Mesenchymal stem cell (in vitro differentiated cells and primary cell): Measurements from ENCODE around the gene OSBPL2.

ENCODE experiments used
- DNase-seq: peaks from one replicate; pipeline ENCODE4 v3.0.0-alpha.2; 2013
- H2AFZ ChIP-seq: one replicate; pipeline ENCODE4 v1.6.1; 2013; ENCODE audit warnings: low read depth, mild to moderate bottlenecking, control low read depth, inconsistent platforms, low read length, moderate library complexity
- H2AK5ac ChIP-seq: 2 replicates; pipeline ENCODE4 v1.6.1; 2013; ENCODE audit warnings: low read length, moderate library complexity, mild to moderate bottlenecking, inconsistent platforms; ENCODE audit not compliant: severe bottlenecking
- H2BK120ac ChIP-seq: one replicate; pipeline ENCODE4 v1.6.1; 2013; ENCODE audit warnings: low read depth, mild to moderate bottlenecking, inconsistent platforms, low read length, moderate library complexity
- H2BK12ac ChIP-seq, 2 experiments: one replicate each; pipeline ENCODE4 v1.6.1; 2013; ENCODE audit warnings: inconsistent platforms in 2 of 2, low read length in 2 of 2, mild to moderate bottlenecking in 2 of 2, moderate library complexity in 2 of 2, control low read depth in 1 of 2
- H2BK15ac ChIP-seq: one replicate; pipeline ENCODE4 v1.6.1; 2013; ENCODE audit warnings: mild to moderate bottlenecking, low read depth, inconsistent platforms; ENCODE audit not compliant: poor library complexity, severe bottlenecking
- H2BK5ac ChIP-seq: 2 replicates; pipeline ENCODE4 v1.6.1; 2013; ENCODE audit warnings: low read depth, mild to moderate bottlenecking, low read length, control low read depth, inconsistent platforms; ENCODE audit not compliant: poor library complexity, severe bottlenecking
- H3K14ac ChIP-seq, 2 experiments: one replicate each; pipeline ENCODE4 v1.6.1; 2013; ENCODE audit warnings: inconsistent platforms in 2 of 2, low read length in 2 of 2, control low read depth in 1 of 2, mild to moderate bottlenecking in 1 of 2, moderate library complexity in 1 of 2
- H3K18ac ChIP-seq, 2 experiments: one replicate each; pipeline ENCODE4 v1.6.1; 2013; ENCODE audit warnings: inconsistent platforms in 2 of 2, low read length in 2 of 2, control low read depth in 1 of 2, low read depth in 1 of 2, mild to moderate bottlenecking in 1 of 2
- H3K23ac ChIP-seq, 2 experiments: one replicate each; pipeline ENCODE4 v1.6.1; 2013; ENCODE audit warnings: inconsistent platforms in 2 of 2, low read length in 2 of 2, mild to moderate bottlenecking in 2 of 2, moderate library complexity in 2 of 2, control low read depth in 1 of 2
- H3K27ac ChIP-seq: 2 replicates; pipeline ENCODE4 v1.5.1; 2013; ENCODE audit warnings: mild to moderate bottlenecking, moderate library complexity, low read length, control low read depth, inconsistent platforms; ENCODE audit not compliant: poor library complexity, severe bottlenecking
- H3K27me3 ChIP-seq, 2 experiments: 2 replicates each; pipeline versions ENCODE4 v1.6.1 to v1.7.0; 2013; ENCODE audit warnings: low read length in 2 of 2, mild to moderate bottlenecking in 2 of 2, moderate library complexity in 2 of 2, control low read depth in 1 of 2, inconsistent platforms in 1 of 2; ENCODE audit not compliant: control insufficient read depth in 1 of 2, insufficient read depth in 1 of 2
- H3K36me3 ChIP-seq, 2 experiments: 2 replicates each; pipeline versions ENCODE4 v1.6.1 to v1.7.0; 2013; ENCODE audit warnings: low read length in 2 of 2, control low read depth in 1 of 2, inconsistent platforms in 1 of 2, low read depth in 1 of 2, mild to moderate bottlenecking in 1 of 2; ENCODE audit not compliant: insufficient read depth in 2 of 2, control insufficient read depth in 1 of 2
- H3K4ac ChIP-seq, 2 experiments: one replicate each; pipeline ENCODE4 v1.6.1; 2013; ENCODE audit warnings: inconsistent platforms in 2 of 2, low read length in 2 of 2, mild to moderate bottlenecking in 2 of 2, moderate library complexity in 2 of 2, control low read depth in 1 of 2, low read depth in 1 of 2
- H3K4me1 ChIP-seq: 2 replicates; pipeline ENCODE4 v1.6.1; 2013; ENCODE audit warnings: low read depth, low read length, control low read depth; ENCODE audit not compliant: control insufficient read depth, insufficient read depth
- H3K4me2 ChIP-seq: 2 replicates; pipeline ENCODE4 v1.6.1; 2013; ENCODE audit warnings: low read length, mild to moderate bottlenecking, inconsistent platforms; ENCODE audit not compliant: poor library complexity, severe bottlenecking
- H3K4me3 ChIP-seq, 2 experiments: 2 replicates each; pipeline versions ENCODE4 v1.5.1 to v1.7.0; 2013; ENCODE audit warnings: low read length in 2 of 2, mild to moderate bottlenecking in 2 of 2, control low read depth in 1 of 2, low read depth in 1 of 2; ENCODE audit not compliant: insufficient read depth in 1 of 2
- H3K79me1 ChIP-seq: replicated peaks from 2 replicates; pipeline ENCODE4 v1.6.1; 2013; ENCODE audit warnings: mild to moderate bottlenecking, control low read depth, low read length, inconsistent platforms; ENCODE audit not compliant: poor library complexity, severe bottlenecking
- H3K9ac ChIP-seq: 2 replicates; pipeline ENCODE4 v1.7.0; 2013; ENCODE audit warnings: mild to moderate bottlenecking, low read length, moderate library complexity
- H3K9me3 ChIP-seq: 2 replicates; pipeline ENCODE4 v1.7.0; 2013; ENCODE audit warnings: mild to moderate bottlenecking, low read length; ENCODE audit not compliant: control insufficient read depth
- H4K8ac ChIP-seq: one replicate; pipeline ENCODE4 v1.6.1; 2013; ENCODE audit warnings: inconsistent platforms, mild to moderate bottlenecking, low read length, moderate library complexity
- H4K91ac ChIP-seq: one replicate; pipeline ENCODE4 v1.6.1; 2013; ENCODE audit warnings: mild to moderate bottlenecking, low read length, inconsistent platforms
- WGBS: methylation state at CpG from one replicate; pipeline ENCODE4 v1.1.7; 2013; ENCODE audit warnings: mixed read lengths; 5-methylcytosine and 5-hydroxymethylcytosine counted together

OSBPL2 gene

DNA sequence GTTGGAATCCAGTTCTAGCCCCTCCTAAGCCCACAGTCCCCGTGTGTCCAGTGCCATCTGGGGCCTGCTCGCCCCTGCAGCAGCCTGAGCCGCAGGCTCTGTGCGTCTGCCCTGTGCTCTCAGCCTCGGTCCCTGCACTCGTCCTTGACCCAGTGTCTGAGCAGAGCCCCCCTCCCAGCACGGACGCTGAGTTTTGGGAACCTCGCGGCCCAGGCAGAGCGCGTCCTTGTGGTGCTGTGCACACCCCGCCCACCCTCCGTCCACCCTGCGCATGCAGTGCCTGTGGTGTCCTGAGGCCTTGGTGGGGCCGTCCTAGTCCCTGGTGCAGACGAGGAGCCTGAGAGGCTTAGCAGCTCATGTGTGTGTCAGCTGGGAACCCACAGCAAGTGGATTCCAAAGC is 31.6 kb downstream of the OSBPL2 start:
- Histone ChIP-seq H3K18ac (no peak overlapping the region), H3K4ac (no peak overlapping the region), H3K14ac (no peak overlapping the region), H2BK15ac (no peak overlapping the region), H3K9ac (no peak overlapping the region), H4K91ac (no peak overlapping the region), H2AK5ac (no peak overlapping the region), H3K9me3 (peaks cover 10% of the 10 kb centered on the region), H3K4me2 (no peak overlapping the region), H2BK5ac (no peak overlapping the region), H3K36me3 (peaks cover 56 to 74% of the 10 kb centered on the region in 2 experiments), H3K79me1 (peaks cover 36% of the 10 kb centered on the region), H3K27me3 (no peaks in the 10 kb centered on the region), H2BK12ac (no peak overlapping the region), H2AFZ (no peak overlapping the region), H3K4me3 (no peak overlapping the region), H3K4me1 (no peaks in the 10 kb centered on the region), H3K23ac (no peak overlapping the region), H2BK120ac (no peak overlapping the region), H4K8ac (no peak overlapping the region), H3K27ac (no peak overlapping the region)
- WGBS: 93% methylated on average over 17 of the region's 17 CpGs
- no peak for DNase-seq

DNA sequence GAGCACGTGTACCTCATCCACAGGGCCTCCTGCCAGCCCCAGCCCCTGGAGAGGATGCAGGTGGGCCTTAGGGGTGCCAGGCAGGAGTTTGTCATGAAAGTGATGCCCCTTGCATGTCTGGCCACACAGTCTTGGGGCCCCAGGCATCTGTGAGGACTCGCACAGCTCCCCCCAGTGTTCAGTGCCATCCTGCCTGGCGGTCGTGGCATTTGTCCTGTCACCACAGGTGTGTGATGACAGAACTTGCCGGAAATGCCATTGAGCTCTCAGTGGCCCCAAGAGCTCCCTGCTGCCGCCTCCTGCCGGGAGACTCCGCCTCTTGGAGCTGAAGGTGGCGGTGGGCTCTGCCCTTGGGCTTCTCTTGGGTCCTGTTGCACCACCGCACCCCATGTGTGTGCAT is 33.9 kb downstream of the OSBPL2 start:
- Histone ChIP-seq H3K4me2 (no peak overlapping the region), H3K18ac (no peak overlapping the region), H2AK5ac (no peak overlapping the region), H3K79me1 (peaks cover 28% of the 10 kb centered on the region), H3K9ac (no peak overlapping the region), H3K4me1 (no peaks in the 10 kb centered on the region), H3K23ac (no peak overlapping the region), H2BK15ac (no peak overlapping the region), H3K9me3 (no peaks in the 10 kb centered on the region), H2BK5ac (no peak overlapping the region), H3K4me3 (no peak overlapping the region), H2AFZ (no peak overlapping the region), H3K14ac (no peak overlapping the region), H3K27ac (no peak overlapping the region), H3K36me3 (peaks cover 45 to 72% of the 10 kb centered on the region in 2 experiments), H3K4ac (no peak overlapping the region), H4K91ac (no peak overlapping the region), H4K8ac (no peak overlapping the region), H2BK12ac (no peak overlapping the region), H2BK120ac (no peak overlapping the region), H3K27me3 (no peaks in the 10 kb centered on the region)
- no peak for DNase-seq
- 96% methylated on average over 10 of the region's 10 CpGs for WGBS

DNA sequence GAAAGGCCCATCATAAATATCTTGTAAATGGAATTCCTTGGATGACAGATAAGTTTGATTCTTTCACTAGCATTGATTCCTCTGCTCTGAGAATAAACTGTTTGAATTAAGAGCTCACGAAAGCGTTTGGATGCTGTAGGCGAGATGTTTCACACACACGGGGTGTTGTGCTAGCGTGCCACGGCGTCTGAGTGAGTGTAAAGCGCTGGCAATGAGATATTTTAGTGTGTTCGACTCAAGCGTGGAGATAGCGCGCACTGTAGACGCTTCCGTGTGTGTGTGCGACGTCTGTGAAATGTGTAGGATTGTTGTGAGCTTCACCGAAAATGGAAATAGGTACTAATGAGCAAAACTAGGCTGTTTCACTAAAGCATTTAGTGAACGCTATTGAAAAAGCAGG is 35.1 kb downstream of the OSBPL2 start:
- H2AFZ ChIP-seq: no peak overlapping the region
- H3K36me3 ChIP-seq: peaks cover 45 to 76% of the 10 kb centered on the region in 2 experiments
- H3K27me3 ChIP-seq: no peaks in the 10 kb centered on the region
- H3K4me3 ChIP-seq: no peak overlapping the region
- no peak overlapping the region for H4K8ac ChIP-seq
- no peak overlapping the region for H2BK120ac ChIP-seq
- no peak overlapping the region for H3K18ac ChIP-seq
- no peak overlapping the region for H2BK15ac ChIP-seq
- H3K14ac ChIP-seq: no peak overlapping the region
- no peaks in the 10 kb centered on the region for H3K9me3 ChIP-seq
- H2BK5ac ChIP-seq: no peak overlapping the region
- no peak overlapping the region for H3K4me2 ChIP-seq
- no peak overlapping the region for H3K23ac ChIP-seq
- no peak overlapping the region for H3K9ac ChIP-seq
- H3K27ac ChIP-seq: no peak overlapping the region
- DNase-seq: no peak
- H3K79me1 ChIP-seq: peaks cover 26% of the 10 kb centered on the region
- WGBS: 95% methylated on average over 18 of the region's 18 CpGs
- no peak overlapping the region for H4K91ac ChIP-seq
- H2BK12ac ChIP-seq: no peak overlapping the region
- no peak overlapping the region for H2AK5ac ChIP-seq
- H3K4me1 ChIP-seq: no peaks in the 10 kb centered on the region
- no peak overlapping the region for H3K4ac ChIP-seq

DNA sequence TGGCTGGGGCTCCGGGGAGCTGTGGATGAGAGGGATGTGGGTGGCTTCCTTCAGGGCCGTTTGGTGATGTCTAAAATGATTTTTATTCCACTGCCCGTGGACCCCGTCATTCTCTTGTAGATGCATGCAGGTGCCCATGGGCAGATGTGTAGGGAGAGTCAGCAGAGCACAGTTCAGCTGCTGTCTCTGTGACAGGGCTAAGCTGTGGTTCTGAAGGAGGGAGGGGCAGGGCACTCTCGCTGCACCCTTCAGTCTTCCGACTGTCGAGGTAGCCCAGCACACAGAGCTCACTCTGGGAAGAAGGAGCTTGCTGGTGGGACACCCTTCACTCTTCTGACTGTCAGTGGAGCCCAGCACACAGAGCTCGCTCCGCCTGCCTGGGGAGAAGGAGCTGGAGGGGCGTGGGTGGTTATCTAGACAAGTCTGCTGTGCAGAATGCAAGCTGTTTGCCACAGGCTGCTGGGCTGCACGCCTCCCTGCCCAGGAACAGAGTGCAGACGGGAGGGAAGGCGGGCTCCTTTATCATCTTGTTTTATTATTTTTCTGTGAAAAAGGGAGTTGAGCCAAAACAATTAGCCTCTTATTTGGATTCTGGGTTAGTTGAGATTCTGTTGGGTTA is 36.1 kb downstream of the OSBPL2 start:
- H3K27me3 ChIP-seq: no peaks in the 10 kb centered on the region
- no peak overlapping the region for H2BK15ac ChIP-seq
- H3K9me3 ChIP-seq: no peaks in the 10 kb centered on the region
- H3K4ac ChIP-seq: no peak overlapping the region
- no peaks in the 10 kb centered on the region for H3K4me1 ChIP-seq
- no peak overlapping the region for H3K27ac ChIP-seq
- no peak overlapping the region for H2BK5ac ChIP-seq
- peaks cover 21% of the 10 kb centered on the region for H3K79me1 ChIP-seq
- H3K23ac ChIP-seq: no peak overlapping the region
- H2BK120ac ChIP-seq: no peak overlapping the region
- no peak overlapping the region for H3K18ac ChIP-seq
- H3K4me2 ChIP-seq: no peak overlapping the region
- WGBS: 90% methylated on average over 13 of the region's 13 CpGs
- no peak overlapping the region for H3K14ac ChIP-seq
- no peak overlapping the region for H2AFZ ChIP-seq
- H3K36me3 ChIP-seq: peaks cover 50 to 78% of the 10 kb centered on the region in 2 experiments
- H2BK12ac ChIP-seq: no peak overlapping the region
- no peak for DNase-seq
- H3K4me3 ChIP-seq: no peak overlapping the region
- no peak overlapping the region for H3K9ac ChIP-seq
- H2AK5ac ChIP-seq: no peak overlapping the region
- H4K8ac ChIP-seq: no peak overlapping the region
- no peak overlapping the region for H4K91ac ChIP-seq
